HG03460 (cell line): ENCODE measurements around the gene UNKL.

Experiments
- ATAC-seq: cut with Tn5 transposase; IDR thresholded peaks from one replicate; pipeline ENCODE4 v1.9.1; 2021; ENCODE audit not compliant: unreplicated experiment

The UNKL gene

DNA sequence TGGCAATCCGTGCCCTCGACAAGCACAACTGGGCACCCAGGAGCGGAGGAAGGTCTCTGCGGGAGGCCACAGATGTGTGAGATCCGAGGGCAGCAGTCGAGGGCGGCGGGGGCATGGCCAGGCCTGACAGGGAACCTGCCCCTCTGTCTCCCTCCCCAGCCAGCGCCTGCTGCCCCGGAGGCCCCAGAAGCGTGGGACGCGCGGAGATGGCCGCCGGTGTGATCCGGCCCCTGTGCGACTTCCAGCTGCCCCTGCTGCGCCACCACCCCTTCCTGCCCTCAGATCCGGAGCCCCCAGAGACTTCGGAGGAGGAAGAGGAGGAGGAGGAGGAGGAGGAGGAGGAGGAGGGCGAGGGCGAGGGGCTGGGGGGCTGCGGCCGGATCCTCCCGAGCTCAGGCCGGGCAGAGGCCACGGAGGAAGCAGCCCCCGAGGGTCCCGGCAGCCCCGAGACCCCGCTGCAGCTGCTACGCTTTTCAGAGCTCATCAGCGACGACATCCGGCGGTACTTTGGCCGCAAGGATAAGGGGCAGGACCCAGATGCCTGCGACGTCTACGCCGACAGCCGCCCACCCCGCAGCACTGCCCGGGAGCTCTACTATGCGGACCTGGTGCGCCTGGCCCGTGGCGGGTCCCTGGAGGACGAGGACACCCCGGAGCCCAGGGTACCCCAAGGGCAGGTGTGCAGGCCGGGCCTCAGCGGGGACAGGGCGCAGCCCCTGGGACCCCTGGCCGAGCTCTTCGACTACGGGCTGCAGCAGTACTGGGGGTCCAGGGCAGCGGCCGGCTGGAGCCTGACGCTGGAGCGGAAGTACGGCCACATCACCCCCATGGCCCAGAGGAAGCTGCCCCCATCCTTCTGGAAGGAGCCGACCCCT is 18.1 kb upstream of the UNKL start:
- ATAC-seq: no peak

DNA sequence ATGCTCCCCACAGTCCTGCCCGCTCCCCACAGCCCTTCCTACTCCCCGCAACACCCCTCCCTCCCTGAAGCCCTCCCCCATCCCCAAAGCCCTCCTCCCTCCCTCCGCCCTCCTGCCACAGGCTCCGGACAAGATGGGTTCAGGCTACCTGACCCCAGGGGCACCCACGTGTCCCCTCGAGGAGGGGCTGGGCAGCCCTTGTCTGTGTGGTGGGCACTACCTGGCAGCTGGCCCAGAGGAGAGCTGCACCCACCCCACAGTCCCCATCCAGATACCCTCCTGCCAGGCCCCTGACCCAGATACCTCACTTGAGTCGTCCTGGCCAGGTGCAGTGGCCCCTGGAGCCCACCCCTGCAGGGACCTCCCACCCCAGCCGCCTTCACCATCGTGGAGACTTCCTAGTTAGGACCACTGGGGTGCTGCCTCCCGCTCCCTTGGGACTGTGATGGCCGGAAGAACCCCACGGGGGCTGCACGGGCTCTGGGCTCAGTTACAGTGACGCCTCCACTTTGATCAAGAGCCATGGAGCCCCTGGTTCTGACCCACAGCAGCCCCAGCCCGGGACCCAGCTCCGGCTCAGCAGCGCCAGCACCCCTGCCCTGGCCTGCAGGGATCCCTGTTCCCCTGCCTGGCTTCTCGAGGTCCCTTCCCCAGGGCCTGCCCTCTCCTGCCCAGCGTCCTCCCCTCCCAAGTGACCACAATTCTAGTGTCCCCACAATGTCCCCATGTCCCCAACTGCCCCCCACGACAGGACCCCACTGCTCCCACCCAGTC is 17.2 kb upstream of the UNKL start:
- ATAC-seq: no peak

DNA sequence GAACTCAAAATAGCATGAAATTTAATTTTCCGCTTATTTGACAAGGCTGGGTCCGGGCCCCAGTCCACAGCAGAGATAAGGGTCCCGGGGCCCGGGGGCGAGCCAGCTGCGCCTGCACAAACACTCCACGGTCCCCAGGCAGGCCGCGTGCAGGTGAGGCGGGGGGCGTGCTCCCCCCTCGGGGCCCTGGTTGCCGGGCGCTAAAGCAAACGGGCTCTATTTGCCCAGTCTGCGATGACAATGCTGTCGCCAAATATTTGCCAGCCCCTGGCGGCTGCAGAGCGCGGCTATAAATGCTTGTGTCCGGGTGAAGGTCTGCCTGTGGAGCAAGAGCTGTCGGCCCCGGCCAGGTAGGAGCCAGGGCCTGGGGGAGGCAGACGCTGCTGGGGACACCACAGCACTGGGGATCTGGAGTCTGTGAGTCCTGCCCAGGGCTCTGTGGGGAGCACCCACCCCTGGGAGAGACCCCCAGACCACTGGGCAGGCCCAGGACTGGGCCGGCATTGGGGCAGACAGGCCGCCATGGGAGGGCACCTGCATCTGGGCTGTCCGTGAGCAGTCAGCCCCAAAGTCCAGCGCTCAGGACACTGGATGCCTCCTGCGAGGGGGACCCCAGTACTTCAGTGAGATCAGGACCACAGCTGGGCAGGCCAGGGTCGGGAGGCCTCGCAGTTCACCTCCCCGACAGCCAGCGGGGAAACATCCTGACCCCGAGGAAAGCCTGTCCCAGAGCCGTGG is 16.4 kb upstream of the UNKL start, which contains the start of gene PERCC1:
Gene PERCC1 (plus strand): TSS at position 320 of the 738 bp plus-strand sequence. CDS start 1,516 bp downstream, outside the sequence.
- ATAC-seq: no peak

DNA sequence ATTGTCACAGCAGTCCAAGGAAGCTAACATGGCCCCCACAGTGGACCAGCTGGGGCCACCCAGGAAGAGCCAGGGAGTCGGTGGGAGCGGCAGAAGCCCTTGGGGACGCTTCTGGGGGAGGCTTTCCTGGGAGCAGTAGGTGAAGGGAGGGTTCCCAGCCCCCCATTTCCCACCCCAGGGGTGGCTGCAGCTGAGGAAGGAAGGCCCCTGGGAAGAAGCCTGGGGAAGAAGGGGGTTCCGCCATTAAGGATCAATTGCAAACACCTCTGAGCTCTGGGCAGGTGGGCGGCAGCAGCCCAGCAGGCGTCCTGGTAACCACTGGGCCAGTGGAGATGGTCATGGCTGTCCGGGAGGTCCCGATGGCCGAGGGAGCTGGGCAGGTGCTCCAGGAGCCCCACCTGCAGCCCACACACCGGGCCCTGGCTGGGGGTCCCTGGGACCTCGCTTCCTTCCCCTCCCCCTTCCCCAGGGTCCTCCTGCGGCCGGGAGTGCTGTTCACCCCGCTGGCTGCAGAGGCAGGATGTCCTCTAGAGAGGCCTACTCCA is 15.8 kb upstream of the UNKL start:
- no peak for ATAC-seq

DNA sequence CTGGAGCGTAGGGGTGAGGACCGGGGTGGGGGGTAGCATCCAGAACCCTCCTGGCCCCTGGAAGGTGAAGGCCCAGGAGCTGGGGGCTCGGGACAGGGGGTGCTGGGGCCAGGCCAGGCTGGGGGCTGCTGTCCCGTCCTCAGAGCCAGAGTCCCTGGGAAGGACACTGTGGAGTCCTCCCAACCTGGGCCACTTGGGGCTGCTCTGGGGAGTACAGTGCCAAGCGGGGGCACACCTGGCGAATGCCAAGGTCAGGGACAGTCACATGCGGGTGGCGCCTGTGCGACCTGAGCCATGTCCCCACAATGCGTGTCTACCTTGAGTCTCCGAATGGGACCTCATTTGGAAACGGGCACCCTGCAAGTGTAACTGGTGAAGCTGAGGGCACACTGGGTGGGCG is 15.1 kb upstream of the UNKL start:
- no peak for ATAC-seq

DNA sequence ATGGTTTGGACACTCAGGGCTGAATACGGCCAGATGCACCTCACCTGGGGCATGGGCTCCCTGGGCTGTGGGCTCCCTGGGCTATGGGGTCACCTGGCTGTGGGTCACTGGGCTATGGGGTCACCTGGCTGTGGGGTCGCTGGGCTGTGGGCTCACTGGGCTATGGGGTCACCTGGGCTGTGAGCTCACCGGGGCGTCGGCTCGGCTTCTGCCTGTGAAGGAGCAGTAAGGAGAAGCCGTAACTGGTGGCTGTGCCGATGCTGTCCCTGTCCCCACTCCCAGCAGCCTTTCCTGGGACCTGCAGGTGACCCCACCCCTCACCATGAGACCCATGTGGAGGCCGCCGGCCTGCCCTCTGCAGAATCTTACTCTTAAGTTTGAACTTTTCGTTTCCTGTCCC is 14.5 kb upstream of the UNKL start:
- no peak for ATAC-seq

DNA sequence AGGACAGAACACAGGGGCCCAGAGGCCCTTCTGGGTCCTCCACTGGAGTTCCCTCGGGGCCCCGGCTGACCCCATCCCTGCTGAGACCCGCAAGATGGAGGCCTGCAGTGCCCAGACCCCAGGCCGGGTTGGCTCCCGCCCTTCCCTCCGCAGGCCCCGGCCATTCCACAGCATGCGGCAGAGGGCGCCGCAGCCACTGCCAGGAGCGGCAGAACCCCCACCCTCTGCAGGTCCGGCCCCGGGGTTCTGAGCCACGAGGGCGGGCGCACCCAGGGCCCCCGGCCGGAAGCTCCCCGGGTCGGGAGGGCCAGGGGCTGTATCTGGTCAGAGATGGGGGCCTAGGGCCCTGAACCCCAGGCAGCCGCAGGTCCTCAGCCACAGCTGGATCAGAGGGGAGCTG is 14.0 kb upstream of the UNKL start:
- no peak for ATAC-seq

DNA sequence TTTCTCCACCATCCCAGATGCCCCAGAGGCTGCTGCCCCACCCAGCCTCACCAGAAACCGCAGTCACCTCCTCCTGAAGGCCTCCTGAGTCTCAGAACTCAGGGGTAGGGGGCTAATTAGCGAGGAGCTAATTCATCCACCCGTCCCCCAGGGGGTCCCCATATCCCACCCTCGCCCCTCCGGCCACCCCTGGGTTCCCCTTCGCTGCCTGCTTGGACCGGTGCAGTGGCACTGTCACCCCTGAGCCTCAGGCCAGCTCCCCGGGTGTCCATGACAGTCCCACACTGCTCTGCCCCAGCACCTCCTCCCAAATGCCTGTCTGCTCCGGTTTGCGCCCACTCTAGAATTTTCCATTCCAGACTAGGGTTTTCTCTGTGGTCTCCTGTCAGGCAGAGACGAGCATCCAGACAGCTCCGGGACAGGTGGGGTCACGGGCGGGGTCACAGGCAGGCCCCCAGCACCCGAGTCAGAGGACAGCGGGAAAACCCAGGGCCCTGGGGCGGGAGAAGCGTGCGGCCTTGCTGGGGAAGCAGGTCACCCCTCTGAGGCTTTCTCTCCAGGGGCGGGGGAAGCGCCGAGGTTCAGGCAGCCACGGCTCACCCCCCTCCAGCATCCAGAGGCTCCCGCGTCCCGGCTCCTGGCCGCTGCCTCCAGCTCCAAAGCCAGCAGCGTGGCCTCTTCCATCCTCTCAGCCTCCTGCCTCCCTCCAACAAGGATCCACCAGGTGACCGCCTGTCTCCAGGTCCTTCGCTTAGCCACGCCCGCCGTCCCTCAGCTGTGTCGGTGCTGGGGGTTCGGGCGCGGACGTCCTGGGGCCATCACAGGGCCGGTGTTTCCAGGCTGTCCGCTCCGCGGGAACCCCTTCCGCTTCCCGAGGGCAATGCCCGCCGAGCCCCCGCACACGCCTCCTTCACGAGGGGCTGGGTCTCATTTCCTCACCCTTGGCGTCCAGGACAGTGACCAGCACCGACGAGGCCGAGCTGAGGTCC is 13.3 kb upstream of the UNKL start:
- no peak for ATAC-seq

DNA sequence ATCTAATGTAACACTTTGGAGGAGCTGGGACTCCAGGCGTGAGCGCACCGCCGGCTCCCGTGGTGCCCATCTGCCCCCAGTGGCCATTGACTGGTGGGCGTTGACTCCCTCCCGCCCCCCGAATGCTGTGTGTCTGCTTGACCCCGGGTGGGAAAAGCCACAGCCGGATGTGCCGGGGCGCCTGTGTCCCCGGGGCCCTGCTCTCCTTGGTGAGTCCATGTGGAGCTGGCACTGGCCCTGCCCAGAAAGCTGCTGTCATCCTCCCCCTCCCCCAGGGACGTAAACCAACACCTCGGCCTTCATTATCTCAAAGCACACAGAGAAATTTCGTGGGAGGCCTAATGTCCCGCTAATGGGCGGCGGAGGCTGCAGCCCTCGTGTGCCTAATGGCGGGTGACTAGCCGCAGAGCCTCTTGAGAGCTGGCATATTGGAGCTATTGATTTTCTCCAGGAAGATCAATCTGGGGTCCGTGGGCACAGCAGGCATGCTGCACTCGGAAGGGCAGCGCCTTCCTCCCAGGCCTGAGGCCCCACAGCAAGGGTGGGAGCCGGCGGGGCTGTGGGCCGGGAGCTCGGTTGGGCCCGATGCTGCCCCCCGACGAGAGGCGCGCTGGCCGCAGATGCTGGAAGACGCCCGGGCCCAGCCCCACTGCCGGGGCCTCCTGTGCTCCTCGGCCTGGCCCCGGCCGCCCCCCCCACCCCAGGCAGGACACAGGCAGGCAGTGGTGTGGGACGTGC is 12.4 kb upstream of the UNKL start:
- ATAC-seq: no peak

DNA sequence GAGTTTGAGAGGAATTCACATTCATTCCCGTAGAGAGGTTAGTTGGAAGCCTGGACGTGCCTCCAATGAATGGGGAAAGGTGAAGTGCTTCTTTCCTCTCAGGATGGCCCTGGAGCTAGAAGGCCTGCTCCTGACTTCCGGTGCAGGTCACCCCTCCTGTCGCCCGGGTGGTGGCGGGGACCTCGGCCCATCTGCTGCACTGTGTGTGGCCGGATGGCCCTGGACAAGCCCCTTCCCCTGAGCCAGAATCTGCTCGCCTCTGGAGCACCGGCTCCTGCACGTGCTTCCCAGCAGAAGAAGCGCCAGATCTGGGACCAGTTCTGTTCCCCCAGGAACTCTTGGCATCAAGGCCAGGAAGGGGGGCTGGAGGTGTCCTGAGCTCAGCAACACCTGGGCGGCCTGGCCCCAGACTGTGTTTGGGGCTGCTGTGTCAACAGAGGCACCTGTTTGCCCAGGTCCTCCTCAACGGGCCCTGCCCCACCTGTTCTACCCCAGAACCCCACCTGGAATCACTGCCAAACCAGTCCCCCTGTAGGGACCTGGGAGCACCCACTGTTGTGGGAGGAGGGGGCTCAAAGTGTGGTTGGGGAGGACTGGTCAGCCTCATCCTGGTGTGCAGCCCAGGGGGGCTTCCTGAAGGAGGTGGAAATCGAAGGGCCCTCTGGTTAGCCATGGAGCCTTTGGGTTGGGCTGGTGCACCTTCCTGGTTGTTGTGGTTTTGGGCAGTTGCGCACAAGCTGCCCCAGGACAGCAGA is 11.3 kb upstream of the UNKL start:
- ATAC-seq: no peak

DNA sequence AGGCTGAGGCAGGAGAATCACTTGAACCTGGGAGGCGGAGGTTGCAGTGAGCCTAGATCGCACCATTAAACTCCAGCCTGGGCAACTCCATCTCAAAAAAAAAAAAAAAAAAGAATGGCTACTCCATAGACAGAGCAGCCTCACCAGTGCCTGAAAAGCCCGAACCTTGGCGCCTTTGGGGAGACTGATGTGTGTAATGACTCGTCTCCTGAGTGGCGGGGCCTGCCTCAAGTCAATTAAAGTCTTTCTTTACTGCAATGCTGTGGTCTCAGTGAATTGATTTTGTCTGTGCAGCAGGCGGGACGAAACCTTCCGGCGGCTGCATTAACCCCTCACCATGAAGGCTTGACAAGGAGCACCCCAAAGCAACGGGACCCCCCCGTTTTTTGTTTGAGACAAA is 9.5 kb upstream of the UNKL start:
- ATAC-seq: no peak

DNA sequence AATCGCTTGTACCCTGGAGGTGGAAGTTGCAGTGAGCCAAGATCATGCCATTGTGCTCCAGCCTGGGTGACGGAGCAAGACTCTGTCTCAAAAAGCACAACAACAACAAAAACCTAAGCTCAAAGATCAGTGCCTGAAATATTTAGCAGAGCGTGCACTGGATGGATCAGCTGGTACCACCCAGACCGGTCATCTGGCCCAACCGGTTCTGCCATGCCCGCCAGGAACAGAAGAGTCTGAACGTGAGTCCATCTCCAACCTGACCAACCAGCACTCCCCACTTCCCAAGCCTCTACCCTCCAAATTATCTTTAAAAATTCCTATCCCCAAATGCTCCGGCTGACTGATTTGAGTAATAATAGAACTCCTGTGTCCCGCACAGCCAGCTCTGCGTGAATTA is 7.6 kb upstream of the UNKL start:
- no peak for ATAC-seq

DNA sequence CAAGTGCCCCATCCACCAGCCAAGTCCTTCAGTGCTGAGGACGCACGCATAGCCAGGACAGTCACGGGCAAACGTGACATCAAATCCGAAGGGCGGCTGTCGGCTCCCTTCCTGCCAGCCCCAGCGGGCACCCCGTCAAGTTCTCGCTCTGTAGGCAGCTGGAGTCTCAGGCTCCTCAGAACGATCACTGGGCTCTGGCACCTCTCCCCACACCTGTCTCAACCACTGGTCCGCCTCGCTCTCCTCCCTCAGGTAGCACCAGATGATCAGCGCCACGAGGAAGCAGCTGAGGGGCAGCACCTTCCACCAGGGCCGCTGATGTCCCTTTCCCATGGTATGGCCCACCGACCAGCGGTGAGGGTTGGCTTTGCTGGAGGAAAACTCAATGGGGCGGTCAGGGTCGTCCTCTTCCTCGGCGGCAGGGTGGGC is 5.6 kb upstream of the UNKL start:
- peak; percentile 2 for ATAC-seq

DNA sequence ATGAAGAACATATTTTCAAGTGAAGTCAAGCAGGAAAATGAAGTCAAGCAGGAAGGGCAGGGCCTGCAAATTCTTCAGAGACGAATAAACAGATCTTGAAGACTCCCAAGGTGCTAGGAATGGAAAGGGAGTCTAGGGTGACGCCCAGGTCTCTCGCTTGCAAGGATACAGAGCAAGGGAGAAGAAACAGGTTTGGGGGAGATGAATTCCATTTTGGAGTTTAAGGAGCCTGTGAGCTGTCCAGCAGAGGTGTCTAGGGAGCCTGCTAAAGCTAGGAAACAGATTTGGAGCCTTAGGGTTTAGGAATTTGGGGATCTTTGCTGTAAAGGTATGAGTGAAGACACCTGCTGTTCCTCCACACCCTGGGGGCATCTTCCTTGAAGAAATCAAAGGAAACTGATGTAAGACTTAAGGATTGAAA is 2.0 kb upstream of the UNKL start:
- no peak for ATAC-seq

DNA sequence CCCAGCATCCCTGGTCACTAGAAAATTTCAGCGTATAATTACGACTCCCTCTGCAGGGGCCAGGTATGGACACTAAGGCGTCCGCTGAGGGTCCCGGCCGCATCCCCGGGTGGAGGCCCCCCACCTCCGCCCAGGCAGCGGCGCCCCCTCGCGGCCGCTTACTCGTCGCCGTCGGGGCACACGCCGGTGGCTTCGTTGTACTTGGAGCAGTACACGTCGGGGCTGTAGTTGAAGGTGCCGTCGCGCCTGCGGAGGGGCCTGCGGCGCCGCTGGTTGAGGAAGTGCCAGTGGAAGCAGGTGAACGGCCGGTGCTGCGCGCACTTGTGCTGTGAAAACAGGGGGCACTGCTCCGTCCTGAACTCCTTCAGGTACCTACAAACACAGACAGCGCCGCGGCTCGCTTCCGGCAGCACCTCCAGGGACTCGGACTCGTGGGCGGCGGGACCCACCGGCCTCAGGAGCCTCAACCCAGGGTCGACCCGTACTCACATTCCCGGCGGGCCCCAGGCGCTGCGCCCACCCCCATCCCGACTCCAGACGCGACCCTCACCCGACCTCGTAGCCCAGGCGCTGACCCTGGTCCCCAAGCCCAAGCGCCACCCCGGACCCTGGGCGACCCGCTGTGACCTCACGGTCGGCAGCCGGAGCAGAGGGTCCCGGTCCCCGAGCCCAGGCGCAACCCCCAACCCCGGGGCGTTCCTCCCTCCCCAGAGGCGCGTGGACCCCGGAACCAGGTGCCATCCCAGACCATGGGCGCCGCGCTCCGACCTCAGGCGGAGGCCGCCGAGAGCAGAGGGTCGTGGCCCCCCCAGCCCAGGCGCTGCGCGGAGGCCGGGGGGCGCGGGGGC is 596 bp downstream of the UNKL start:
- ATAC-seq: no peak

DNA sequence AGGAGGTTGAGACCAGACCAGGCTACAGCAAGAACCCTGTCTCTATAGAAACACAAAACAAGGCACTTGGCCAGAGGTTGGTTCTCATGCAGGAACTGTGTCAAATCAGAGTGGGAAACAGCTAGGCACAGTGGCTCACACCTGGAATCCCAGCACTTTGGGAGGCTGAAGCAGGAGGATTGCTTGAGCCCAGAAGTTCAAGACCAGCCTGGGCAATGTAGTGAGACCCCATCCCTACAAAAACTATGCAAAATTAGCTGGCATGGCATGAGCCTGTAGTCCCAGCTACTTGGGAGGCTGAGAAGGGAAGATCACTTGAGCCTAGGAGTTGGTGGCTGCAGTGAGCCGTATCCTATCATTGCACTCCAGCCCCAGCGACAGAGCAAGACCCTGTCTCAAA is 1.7 kb downstream of the UNKL start:
- ATAC-seq: no peak

DNA sequence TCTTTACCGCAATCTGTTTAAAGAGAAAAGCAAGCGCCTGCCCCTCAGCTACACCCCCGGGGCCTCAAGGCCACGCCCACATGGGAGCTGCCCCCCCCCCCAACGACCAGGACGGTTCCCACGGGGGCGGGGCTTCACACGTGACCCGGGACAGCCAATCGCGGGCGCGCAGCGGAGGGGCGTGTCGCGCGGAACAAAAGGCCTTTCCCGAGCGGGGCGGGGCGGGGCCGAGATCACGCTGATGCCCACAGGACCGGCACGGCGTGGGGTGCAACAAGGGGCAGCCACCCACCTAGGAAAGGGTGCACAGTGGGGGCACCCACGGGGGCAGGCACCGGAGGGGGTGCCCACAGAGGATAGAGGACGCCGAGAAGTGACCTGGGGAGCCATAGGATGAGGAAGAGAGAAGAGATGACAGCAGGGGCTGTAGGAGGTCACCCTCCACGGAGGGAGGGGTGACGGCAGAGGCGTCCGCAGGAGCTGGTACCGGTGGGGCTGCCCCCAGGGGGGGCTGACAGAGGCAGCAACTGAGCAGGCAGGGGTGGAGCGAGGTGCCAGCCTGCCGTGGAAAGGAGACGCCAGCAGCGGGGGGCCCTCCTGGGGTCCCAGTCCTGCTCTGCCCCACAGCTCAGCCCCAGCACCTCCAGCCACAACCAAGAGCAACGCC is 6.2 kb downstream of the UNKL start:
- ATAC-seq: peak; percentile 76
